ENCODE results near the gene GLMN.

GLMN gene

GRCh38 chr1:92298573-92299476 is at the start of gene GLMN, which contains the start of gene RPAP2:
TSS of gene GLMN (minus strand) at chr1:92298987. CDS start at chr1:92297999, 988 bp downstream.
TSS of gene RPAP2 (plus strand) at chr1:92299059. CDS start at chr1:92299074, 15 bp downstream.
- DNase-seq: peak; percentile 72 to 89

- no peak for DNase-seq
Observed at GRCh38 chr1:92346866-92347640, 48.3 kb upstream of the GLMN start.

DNA sequence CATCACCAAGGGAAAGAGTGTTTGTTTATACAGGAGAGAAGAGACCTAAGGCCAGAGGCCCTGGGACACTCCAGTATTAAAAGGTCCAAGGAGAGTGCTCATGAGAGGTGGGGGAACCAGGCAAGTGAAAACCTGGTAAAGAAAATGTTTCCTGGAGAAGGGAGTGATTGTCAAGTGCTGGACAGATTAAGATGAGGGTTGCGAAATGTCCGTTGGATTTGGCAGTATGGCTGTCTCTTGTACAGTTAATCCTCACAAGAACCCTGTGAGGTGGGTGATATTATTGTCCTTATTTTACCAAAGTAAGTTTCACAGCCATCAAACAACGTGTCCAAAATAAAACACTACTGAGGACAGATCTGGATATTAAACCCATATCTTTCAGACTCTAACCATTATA is 44.3 kb upstream of the GLMN start:
- DNase-seq: no peak

GRCh38 chr1:92342401-92342800 is 43.6 kb upstream of the GLMN start:
- no peak for DNase-seq

GRCh38 chr1:92340154-92340553 is 41.4 kb upstream of the GLMN start:
- DNase-seq: no peak

- no peak for DNase-seq
Observed at GRCh38 chr1:92333668-92334067, 34.9 kb upstream of the GLMN start.

- no peak for DNase-seq
Observed at GRCh38 chr1:92329347-92330129, 30.8 kb upstream of the GLMN start.

DNA sequence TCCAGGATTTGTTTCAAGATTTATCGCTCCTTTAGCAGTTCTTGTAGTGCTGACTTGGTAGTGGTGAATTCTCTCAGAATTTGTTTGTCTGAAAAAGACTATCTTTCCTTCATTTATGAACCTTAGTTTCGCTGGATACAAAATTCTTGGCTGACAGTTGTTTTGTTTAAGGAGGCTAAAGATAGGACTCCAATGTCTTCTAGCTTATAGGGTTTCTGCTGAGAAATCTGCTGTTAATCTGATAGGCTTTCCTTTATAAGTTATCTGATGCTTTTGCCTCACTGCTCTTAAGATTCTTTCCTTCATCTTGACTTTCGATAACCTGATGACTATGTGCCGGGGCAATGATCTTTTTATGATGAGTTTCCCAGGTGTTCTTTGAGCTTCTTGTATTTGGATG is 29.0 kb upstream of the GLMN start:
- DNase-seq: no peak

DNA sequence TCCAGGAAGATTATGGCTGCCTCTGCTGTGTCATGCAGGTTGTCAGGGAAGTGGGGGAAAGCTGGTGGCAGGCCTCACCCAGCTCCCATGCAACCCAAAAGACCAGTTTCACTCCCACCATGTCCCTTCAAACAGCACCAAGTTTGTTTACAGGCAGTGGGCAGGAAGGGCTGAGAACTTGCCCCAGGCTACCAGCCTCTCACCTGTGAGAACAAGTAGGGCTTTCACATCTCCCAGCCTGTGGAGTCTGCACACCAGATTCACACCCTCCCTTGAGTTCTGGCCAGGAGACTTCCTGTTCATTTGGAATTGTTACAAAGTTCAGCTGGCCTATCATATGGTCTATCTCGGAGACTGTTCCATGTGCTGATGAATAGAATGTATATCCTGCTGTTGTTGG is 27.9 kb upstream of the GLMN start:
- no peak for DNase-seq

DNA sequence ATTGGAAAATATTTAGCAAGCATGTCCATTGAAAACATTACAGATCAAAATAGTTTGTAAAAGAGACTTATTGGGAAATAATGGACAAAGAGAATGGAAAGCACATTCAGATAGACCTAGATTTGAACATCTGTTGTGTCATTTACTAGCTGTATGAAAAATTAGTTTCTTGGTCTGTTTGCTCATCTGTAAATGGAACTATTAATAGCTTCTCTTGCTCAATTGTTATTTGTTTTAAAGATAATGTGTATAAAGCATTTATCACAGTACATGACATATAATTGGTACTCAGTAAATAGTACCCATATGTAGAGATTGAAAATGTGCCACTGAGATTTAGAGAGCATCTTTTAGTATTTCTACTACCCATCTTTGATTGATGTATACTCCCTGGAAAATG is 26.0 kb upstream of the GLMN start:
- DNase-seq: no peak

DNA sequence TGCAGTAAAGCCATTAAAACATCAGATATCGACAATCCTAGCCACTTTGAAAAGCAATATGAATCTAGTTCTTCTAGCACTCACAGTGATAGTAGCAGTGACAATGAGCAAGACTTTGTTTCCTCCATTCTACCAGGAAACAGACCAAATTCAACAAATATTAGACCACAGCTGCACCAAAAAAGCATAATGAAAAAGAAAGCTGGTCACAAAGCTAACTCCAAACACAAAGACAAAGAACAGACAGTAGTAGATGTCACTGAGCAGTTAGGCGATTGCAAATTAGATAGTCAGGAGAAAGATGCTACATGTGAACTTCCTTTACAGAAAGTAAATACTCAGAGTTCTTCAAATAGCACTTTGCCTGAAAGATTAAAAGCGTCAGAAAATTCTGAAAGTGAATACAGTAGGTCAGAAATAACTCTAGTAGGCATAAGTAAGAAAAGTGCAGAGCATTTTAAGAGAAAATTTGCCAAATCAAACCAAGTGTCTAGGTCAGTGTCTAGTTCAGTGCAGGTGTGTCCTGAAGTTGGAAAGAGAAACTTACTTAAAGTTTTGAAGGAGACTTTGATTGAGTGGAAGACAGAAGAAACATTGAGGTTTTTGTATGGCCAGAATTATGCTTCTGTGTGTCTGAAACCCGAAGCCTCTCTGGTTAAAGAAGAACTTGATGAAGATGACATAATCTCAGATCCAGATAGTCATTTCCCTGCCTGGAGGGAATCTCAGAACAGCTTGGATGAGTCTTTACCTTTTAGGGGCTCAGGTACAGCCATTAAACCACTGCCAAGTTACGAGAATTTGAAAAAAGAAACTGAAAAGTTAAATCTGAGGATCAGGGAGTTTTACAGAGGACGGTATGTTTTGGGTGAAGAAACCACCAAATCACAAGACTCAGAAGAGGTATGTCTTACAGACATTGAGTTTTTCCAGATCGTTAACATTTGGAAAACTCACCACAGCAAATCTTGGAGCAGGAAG is 25.0 kb upstream of the GLMN start:
- no peak for DNase-seq

- no peak for DNase-seq
Observed at GRCh38 chr1:92317836-92318493, 19.2 kb upstream of the GLMN start.

DNA sequence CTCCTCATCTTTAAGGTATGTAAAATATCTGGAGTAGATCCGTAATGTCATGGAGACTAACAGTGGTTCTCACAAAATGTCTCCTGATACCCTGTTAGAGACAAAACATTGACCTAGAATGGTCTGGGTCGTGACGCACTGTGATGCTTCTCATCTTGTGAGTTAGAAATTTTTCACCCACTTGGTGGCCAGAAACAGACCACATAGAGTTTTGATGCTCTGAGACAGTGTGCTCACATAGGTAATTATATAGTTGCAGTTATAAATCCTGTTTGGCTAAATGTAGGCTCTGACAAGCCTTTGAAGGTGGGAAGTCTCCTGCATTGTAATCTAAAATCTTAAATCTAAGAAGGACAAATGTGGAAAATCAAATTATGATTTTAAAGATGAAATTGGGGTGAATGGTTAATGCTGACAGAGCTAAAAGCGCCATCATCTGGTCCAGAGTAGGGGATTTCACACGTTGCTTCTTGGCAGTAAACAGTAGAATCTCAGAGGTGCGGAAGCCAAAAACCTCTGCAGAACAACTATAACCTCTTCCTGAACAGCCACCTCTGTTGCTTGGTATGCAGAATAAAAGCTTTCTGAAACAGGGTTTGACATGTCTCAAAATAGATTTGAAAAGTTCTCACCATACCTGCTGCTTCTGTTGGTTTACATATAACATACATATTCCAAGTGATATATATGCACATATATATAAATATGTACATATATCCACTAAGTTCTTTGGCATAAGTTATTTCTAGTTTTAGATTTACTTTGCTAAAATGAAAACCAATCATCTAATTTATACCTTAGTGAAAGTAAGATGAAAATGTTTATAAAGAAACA is 17.2 kb upstream of the GLMN start:
- no peak for DNase-seq

GRCh38 chr1:92314024-92314423 is 15.2 kb upstream of the GLMN start:
- no peak for DNase-seq

GRCh38 chr1:92310185-92310597 is 11.4 kb upstream of the GLMN start:
- DNase-seq: no peak

DNA sequence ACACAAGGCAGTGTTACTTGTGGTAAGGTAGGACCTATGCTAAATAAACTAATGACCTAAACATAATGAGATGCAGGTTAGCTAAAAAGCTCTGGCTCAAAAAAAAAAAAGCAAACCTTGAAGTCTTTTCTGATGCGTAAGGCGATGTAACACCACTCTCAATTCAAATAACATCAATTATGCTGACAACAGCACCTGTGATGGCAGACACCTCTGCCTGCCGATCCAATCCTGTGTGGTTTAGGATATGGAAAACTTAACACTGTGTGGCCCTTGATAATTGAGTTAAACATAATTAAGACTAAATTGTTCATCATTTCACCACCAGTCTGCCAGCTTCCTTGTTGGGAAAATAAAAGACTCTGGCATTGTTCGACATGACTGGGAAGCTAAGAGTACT is 9.2 kb upstream of the GLMN start:
- no peak for DNase-seq

DNA sequence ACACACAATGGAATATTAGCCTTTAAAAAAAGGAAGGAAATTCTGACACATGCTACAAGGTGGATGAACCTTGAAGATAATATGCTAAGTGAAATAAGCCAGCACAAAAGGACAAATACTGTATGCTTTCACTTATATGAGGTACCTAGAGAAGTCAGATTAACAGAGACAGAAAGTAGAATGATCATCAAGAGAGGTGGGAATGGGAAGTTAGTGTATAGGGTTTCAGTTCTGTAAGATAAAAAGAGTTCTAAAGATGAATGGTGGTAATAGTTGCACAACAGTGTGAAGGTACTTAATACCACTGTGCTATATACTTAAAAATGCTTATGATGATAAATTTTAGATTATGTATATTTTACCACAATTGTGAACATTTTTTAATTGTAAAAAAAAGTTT is 7.2 kb upstream of the GLMN start:
- no peak for DNase-seq

- DNase-seq: no peak
Observed at GRCh38 chr1:92301021-92301420, 2.2 kb upstream of the GLMN start.

DNA sequence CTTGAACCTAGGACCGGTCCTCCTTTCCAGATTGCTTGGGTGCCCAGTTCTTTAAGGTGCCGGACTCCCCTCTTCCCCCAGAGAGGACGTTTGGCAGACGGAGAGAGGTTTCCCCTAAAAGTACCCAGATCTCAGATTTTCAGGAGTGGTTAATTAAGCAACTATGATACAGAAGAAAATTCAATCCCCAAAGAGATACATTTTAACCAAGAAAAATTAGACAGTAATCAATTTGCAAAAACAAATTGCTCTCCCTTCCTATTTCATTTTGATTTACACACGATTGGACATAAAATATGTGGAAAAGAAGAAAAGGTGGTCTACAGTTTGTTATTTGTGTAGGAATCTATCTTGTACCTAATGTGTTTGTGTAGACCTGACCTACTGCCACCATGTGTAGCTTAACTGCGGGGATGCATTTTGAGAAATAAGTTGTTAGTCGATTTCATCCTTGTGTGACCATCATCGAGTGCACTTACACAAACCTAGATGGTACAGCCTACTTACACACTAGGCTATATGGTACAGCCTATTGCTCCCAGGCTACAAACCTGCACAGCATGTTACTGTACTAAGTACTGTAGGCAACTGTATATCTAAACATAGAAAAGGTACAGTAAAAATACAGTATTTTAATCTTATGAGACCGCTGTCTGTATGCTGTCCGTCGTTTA is 827 bp upstream of the GLMN start:
- DNase-seq: no peak

DNA sequence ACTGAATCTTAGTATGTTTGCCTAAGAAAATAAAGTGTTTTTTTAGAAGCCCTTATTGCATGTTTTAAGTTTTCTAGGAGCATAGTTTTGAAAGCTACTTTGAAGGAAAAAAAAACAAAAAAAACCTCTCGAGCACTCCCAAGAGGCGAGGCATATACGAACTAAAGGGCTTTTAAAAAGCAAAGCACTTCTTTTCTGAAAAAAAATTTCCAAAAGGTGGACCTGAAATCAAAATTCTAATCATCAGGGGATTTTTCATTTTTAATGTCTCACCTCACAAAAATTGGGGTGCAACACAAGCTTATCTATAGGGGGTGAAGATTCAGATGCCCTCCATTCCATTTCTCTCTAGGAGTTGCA is 594 bp downstream of the GLMN start:
- DNase-seq: no peak

All from NCI-H187 (cell line).